Mucosa of rectum (tissue), 2 donors: ENCODE results near the gene CST4.

Experiments
- H3K27ac ChIP-seq, 2 donors: one replicate each; pipeline ENCODE4 v1.7.0; 2013; ENCODE audit warnings: inconsistent platforms in 2 of 2, low read depth in 2 of 2, low read length in 2 of 2
- H3K27me3 ChIP-seq, 2 donors: one replicate each; pipeline ENCODE4 v1.7.0; 2013; ENCODE audit warnings: low read length in 2 of 2; ENCODE audit not compliant: control insufficient read depth in 2 of 2, insufficient read depth in 2 of 2
- H3K36me3 ChIP-seq, 2 donors: one replicate each; pipeline ENCODE4 v1.7.0; 2013; ENCODE audit warnings: low read length in 2 of 2; ENCODE audit not compliant: control insufficient read depth in 2 of 2, insufficient read depth in 2 of 2
- H3K4me1 ChIP-seq, 2 donors: one replicate each; pipeline ENCODE4 v1.7.0; 2013; ENCODE audit warnings: low read length in 2 of 2, mild to moderate bottlenecking in 1 of 2; ENCODE audit not compliant: control insufficient read depth in 2 of 2, insufficient read depth in 2 of 2
- H3K4me3 ChIP-seq, 2 donors: one replicate each; pipeline ENCODE4 v1.7.0; 2013; ENCODE audit warnings: low read length in 2 of 2
- H3K9ac ChIP-seq, 2 donors: one replicate each; pipeline ENCODE4 v1.7.0; 2013; ENCODE audit warnings: low read length in 2 of 2, low read depth in 1 of 2, mild to moderate bottlenecking in 1 of 2
- H3K9me3 ChIP-seq, 2 donors: one replicate each; pipeline ENCODE4 v1.7.0; 2013; ENCODE audit warnings: low read length in 2 of 2; ENCODE audit not compliant: control insufficient read depth in 2 of 2
- donor health status: healthy.
- donor health status: Normal muscosa, but diverticular disease.

CST4 gene

GRCh38 chr20:23646106-23646873 lies 42.5 kb downstream of the CST4 start:
- Histone ChIP-seq H3K36me3 (no peaks in the 10 kb centered on the region), H3K9me3 (no peaks in the 10 kb centered on the region), H3K9ac (no peak overlapping the region), H3K4me1 (no peaks in the 10 kb centered on the region), H3K27me3 (no peaks in the 10 kb centered on the region), H3K4me3 (no peak overlapping the region), H3K27ac (no peak overlapping the region)

DNA sequence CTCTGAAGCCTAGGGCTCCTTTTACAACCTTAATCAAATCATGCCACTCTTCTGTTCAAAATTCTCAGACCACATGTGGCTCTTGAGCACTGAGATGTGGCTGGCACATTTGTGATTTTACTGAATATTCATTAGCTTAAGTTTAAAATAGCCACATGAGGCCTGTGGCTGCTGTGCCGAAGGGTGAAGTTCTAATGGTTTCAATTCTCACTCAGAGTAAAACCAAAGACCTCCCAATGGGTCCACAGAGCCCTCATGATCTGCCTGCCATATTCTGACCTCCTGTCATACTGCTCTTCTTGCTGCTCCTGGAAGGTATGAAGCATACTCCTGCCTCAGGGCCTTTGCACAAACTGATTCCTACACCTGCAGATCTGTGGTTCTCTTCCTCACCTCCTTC lies 43.3 kb downstream of the CST4 start:
- Histone ChIP-seq H3K4me1 (no peaks in the 10 kb centered on the region), H3K9ac (no peak overlapping the region), H3K27me3 (no peaks in the 10 kb centered on the region), H3K36me3 (no peaks in the 10 kb centered on the region), H3K4me3 (no peak overlapping the region), H3K27ac (no peak overlapping the region), H3K9me3 (no peaks in the 10 kb centered on the region)

- Histone ChIP-seq H3K36me3 (no peaks in the 10 kb centered on the region), H3K4me1 (peaks cover 0 to 3% of the 10 kb centered on the region in 2 donors), H3K9ac (no peak overlapping the region), H3K27ac (no peak overlapping the region), H3K4me3 (no peak overlapping the region), H3K9me3 (no peaks in the 10 kb centered on the region), H3K27me3 (no peaks in the 10 kb centered on the region)
These were observed 44.7 kb downstream of the CST4 start for GRCh38 chr20:23644164-23644563.

GRCh38 chr20:23643659-23644058 lies 45.2 kb downstream of the CST4 start:
- no peaks in the 10 kb centered on the region for H3K36me3 ChIP-seq
- no peak overlapping the region for H3K4me3 ChIP-seq
- no peaks in the 10 kb centered on the region for H3K27me3 ChIP-seq
- peaks cover 0 to 3% of the 10 kb centered on the region in 2 donors for H3K4me1 ChIP-seq
- H3K27ac ChIP-seq, result no peak overlapping the region
- no peak overlapping the region for H3K9ac ChIP-seq
- H3K9me3 ChIP-seq, result no peaks in the 10 kb centered on the region

- no peak overlapping the region for H3K4me3 ChIP-seq
- no peak overlapping the region for H3K9ac ChIP-seq
- peaks cover 0 to 3% of the 10 kb centered on the region in 2 donors for H3K4me1 ChIP-seq
- no peaks in the 10 kb centered on the region for H3K27me3 ChIP-seq
- H3K9me3 ChIP-seq, result no peaks in the 10 kb centered on the region
- no peak overlapping the region for H3K27ac ChIP-seq
- no peaks in the 10 kb centered on the region for H3K36me3 ChIP-seq
These were observed 46.7 kb downstream of the CST4 start for GRCh38 chr20:23641936-23642751.

DNA sequence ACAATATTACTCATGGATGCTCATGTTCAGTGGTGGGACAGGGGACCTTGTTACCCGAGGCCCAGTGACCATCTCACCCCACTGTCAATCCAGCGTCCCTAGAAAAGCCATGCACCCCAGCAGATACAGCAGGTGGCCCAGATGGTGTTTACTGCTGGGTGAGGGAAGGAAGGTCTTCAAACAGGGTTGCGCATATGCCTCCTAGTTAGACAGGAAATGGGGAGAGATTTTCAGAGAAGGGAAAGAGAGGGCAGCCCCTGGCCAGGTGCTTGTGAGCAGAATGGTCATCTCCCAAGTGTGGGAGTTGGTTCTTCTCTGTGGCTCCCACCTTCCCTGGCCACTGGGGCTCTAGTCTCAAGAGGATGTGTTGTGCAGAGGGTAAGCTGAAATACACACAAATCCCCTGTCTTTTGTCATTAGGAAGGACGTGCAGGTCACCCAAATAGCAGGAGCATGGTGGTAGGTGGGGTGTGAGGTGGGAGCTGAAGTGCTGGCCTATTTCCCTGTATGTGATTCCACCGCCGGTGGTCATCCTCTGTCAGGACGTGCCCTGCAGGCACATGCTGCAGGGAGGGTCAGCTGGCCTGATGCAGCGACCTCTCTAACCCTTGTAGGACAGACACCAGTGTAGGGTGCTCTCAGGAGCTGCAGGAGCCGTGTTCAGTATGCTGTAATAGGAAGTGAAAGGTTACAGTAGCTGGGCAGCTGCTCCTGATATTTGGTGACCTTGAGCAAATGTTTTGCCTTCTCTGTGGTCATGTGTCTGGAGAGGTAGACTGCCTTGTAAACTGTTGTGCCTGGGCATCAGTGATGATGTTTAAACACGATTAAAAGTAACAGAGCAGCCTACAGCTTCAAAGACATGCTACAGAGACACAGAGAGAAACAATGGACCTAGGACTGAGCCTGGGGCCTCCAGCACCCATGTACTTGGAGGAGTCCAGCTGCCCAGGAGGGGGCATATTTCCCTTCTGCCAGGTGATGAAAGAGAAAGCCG lies 47.9 kb downstream of the CST4 start:
- H3K27ac ChIP-seq, result no peak overlapping the region
- H3K4me1 ChIP-seq, result peaks cover 12 to 14% of the 10 kb centered on the region in 2 donors
- H3K27me3 ChIP-seq, result no peaks in the 10 kb centered on the region
- no peak overlapping the region for H3K9ac ChIP-seq
- no peaks in the 10 kb centered on the region for H3K36me3 ChIP-seq
- no peaks in the 10 kb centered on the region for H3K9me3 ChIP-seq
- H3K4me3 ChIP-seq, result no peak overlapping the region

GRCh38 chr20:23640018-23640601 lies 48.7 kb downstream of the CST4 start:
- Histone ChIP-seq H3K9ac (no peak overlapping the region), H3K27me3 (no peaks in the 10 kb centered on the region), H3K4me3 (no peak overlapping the region), H3K9me3 (no peaks in the 10 kb centered on the region), H3K27ac (no peak overlapping the region), H3K36me3 (peaks cover 0 to under 1% of the 10 kb centered on the region in 2 donors), H3K4me1 (peaks cover 18% of the 10 kb centered on the region in 2 donors)

DNA sequence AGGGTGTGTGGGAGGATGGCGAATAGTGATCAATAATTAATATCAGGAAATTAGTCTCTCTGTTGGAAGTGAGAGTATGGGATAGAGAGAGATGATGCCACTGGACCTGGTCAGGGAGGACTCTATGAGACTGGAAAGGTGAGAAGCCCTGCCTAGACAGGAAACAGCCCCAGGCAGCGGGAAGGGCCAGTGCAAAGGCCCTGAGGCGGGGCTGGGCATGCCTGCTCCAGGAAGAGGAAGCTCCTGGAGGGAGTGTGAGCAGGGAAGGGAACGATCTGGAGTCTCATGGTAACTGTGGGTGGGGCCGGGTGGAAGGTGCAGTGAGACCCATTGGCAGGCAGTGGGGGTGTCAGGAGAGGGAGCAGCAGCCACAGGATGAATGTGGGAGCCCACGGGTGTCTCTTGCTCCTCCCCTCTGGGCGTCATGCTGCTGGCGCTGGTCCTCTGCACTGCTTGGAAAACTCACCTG lies 49.3 kb downstream of the CST4 start:
- Histone ChIP-seq H3K27ac (peak overlapping the region in 1 of 2 donors; percentile 10), H3K27me3 (no peaks in the 10 kb centered on the region), H3K4me3 (no peak overlapping the region), H3K9me3 (no peaks in the 10 kb centered on the region), H3K36me3 (peaks cover 5% of the 10 kb centered on the region in 2 donors), H3K4me1 (peaks cover 18 to 24% of the 10 kb centered on the region in 2 donors), H3K9ac (no peak overlapping the region)

DNA sequence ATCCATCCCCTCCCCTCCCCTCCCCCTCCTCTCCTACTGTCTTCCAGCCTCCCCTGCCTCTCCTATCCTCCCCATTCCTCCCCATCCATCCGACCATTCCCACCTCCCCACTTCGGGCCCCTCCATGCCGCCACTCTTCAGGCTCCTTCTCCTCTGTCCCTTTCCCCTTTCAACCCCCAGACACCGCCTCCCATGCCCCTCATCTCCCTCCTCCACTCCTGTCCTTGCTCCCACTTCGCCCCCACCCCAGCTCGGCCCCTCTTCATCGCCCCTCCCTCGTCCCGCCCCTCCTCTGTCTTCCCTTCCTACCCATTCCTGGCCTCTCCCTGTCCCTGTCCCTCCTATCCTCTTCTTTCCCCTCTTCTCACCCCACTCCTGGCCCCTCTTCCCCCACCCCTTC lies 50.5 kb downstream of the CST4 start:
- peaks cover 13 to 14% of the 10 kb centered on the region in 2 donors for H3K36me3 ChIP-seq
- H3K4me3 ChIP-seq, result no peak overlapping the region
- peaks cover 18 to 24% of the 10 kb centered on the region in 2 donors for H3K4me1 ChIP-seq
- no peak overlapping the region for H3K27ac ChIP-seq
- no peaks in the 10 kb centered on the region for H3K27me3 ChIP-seq
- H3K9me3 ChIP-seq, result no peaks in the 10 kb centered on the region
- H3K9ac ChIP-seq, result no peak overlapping the region
